GM12865 (cell line): ENCODE measurements around the gene CZIB.

Source experiments
- DNase-seq: peaks from one replicate; pipeline ENCODE4 v3.0.0; 2010; ENCODE audit warnings: low read depth
- H3K4me3 ChIP-seq: 2 replicates; pipeline ENCODE4 v1.5.1; 2011; ENCODE audit warnings: mild to moderate bottlenecking, low read depth, low read length, control low read depth
- CTCF ChIP-seq: IDR thresholded peaks from 2 replicates; pipeline ENCODE4 v1.5.1; 2011; ENCODE audit warnings: low read length, control low read depth, low read depth, inconsistent platforms; ENCODE audit not compliant: insufficient read depth; ENCODE audit errors: missing control alignments

CZIB gene

DNA sequence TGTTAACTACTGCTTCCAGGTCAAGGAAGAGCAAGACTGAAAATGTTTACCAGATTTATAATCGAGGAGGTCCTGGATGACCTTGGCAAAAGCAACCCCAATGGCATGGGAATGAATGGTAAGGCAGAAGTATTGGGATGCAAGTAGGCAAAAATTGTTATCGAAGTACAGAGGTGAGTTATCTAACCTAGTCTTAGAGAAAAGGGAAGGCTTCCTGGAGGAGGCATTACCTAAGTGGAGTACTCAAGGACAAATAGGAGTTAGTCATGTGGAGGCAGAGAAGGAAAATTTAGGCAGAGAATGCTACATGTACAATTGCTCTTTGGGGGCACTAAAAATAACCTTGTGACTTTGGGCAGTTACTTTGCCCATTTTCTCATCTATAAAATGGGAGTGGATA lies 21.4 kb upstream of the CZIB start:
- no peak for TF ChIP-seq CTCF
- DNase-seq: no peak
- no peak overlapping the region for H3K4me3 ChIP-seq

GRCh38 chr1:53238197-53239155 lies 18.0 kb upstream of the CZIB start, which contains the start of gene MAGOH:
Gene MAGOH, minus strand, starts transcription at chr1:53238518. Its CDS starts 70 bp downstream, at chr1:53238448.
- DNase-seq: peak; percentile 96
- H3K4me3 ChIP-seq: peak within 1 kb of the TSS; percentile 97
- no peak for TF ChIP-seq CTCF

GRCh38 chr1:53237638-53238037 lies 17.2 kb upstream of the CZIB start:
- peak overlapping the region; percentile 97 for H3K4me3 ChIP-seq
- TF ChIP-seq CTCF: no peak
- no peak for DNase-seq

GRCh38 chr1:53220962-53221286 lies 490 bp upstream of the CZIB start:
- peak overlapping the region; percentile 69 for H3K4me3 ChIP-seq
- DNase-seq: no peak
- TF ChIP-seq CTCF: no peak

- no peak for DNase-seq
- peak overlapping the region; percentile 69 for H3K4me3 ChIP-seq
- TF ChIP-seq CTCF: no peak
Measured at GRCh38 chr1:53219711-53220110, 723 bp downstream of the CZIB start.

GRCh38 chr1:53218201-53218600 lies 2.2 kb downstream of the CZIB start:
- no peak overlapping the region for H3K4me3 ChIP-seq
- no peak for TF ChIP-seq CTCF
- DNase-seq: no peak
